Liver (tissue), 9 donors: ENCODE results near the gene RAB3A. TPM values are rescaled to one million over a fixed set of nuclear protein-coding genes. Genes with fewer than 3 reads are reported as not detected.
A peak's percentile ranks its signal among the peaks of the same experiment; 100 is the strongest.

Experiments
- DNase-seq: peaks from one replicate; pipeline ENCODE4 v3.0.0-alpha.2; 2017; ENCODE audit warnings: low spot score
- H3K27ac ChIP-seq, 2 donors: one replicate each; pipeline ENCODE4 v1.7.0; 2013; ENCODE audit warnings: inconsistent platforms in 2 of 2, low read length in 2 of 2, control low read depth in 1 of 2, low read depth in 1 of 2, mild to moderate bottlenecking in 1 of 2
- H3K27me3 ChIP-seq, 4 donors: one replicate each; pipeline versions ENCODE4 v1.6.1 to v1.7.0; 2013; ENCODE audit warnings: low read length in 3 of 4, inconsistent platforms in 1 of 4, mild to moderate bottlenecking in 1 of 4, moderate library complexity in 1 of 4; ENCODE audit not compliant: control insufficient read depth in 4 of 4, insufficient read depth in 4 of 4
- H3K36me3 ChIP-seq, 4 donors: one replicate each; pipeline versions ENCODE4 v1.6.1 to v1.7.0; 2013; ENCODE audit warnings: low read length in 3 of 4, mild to moderate bottlenecking in 3 of 4, low read depth in 1 of 4, moderate library complexity in 1 of 4; ENCODE audit not compliant: control insufficient read depth in 4 of 4, insufficient read depth in 3 of 4
- H3K4me1 ChIP-seq, 4 donors: one replicate each; pipeline versions ENCODE4 v1.6.1 to v1.7.0; 2013; ENCODE audit warnings: low read length in 3 of 4, mild to moderate bottlenecking in 3 of 4, moderate library complexity in 1 of 4; ENCODE audit not compliant: control insufficient read depth in 4 of 4, insufficient read depth in 4 of 4
- H3K4me3 ChIP-seq, 3 donors: one replicate each; pipeline versions ENCODE4 v1.6.1 to v1.7.0; 2013; ENCODE audit warnings: low read length in 3 of 3, control low read depth in 1 of 3, low read depth in 1 of 3, mild to moderate bottlenecking in 1 of 3
- H3K9ac ChIP-seq, 2 donors: one replicate each; pipeline ENCODE4 v1.7.0; 2013; ENCODE audit warnings: low read length in 2 of 2, mild to moderate bottlenecking in 2 of 2, moderate library complexity in 2 of 2, control low read depth in 1 of 2, low read depth in 1 of 2
- H3K9me3 ChIP-seq, 4 donors: one replicate each; pipeline versions ENCODE4 v1.6.1 to v1.7.0; 2013; ENCODE audit warnings: low read length in 3 of 4; ENCODE audit not compliant: control insufficient read depth in 4 of 4
- ATF3 ChIP-seq: IDR thresholded peaks from 2 replicates; pipeline ENCODE4 v1.6.1; 2016; ENCODE audit warnings: antibody characterized with exemption
- EGR1 ChIP-seq, 2 donors: IDR thresholded peaks; 2 replicates each; pipeline ENCODE4 v1.6.1; 2016 to 2018; ENCODE audit warnings: antibody characterized with exemption in 2 of 2, low read depth in 2 of 2
- FOXA1 ChIP-seq: IDR thresholded peaks from 2 replicates; pipeline ENCODE4 v1.6.1; 2016; ENCODE audit warnings: antibody characterized with exemption
- FOXA2 ChIP-seq: IDR thresholded peaks from 2 replicates; pipeline ENCODE4 v1.6.1; 2016; ENCODE audit warnings: antibody characterized with exemption
- GABPA ChIP-seq, 2 donors: IDR thresholded peaks in 1 of 2; conservative IDR thresholded peaks in 1 of 2; 2 replicates each; pipeline ENCODE4 v1.6.1; 2016; ENCODE audit warnings: antibody characterized with exemption in 2 of 2, mild to moderate bottlenecking in 1 of 2, moderate library complexity in 1 of 2
- HNF4A ChIP-seq, 2 donors: conservative IDR thresholded peaks; 2 replicates each; pipeline ENCODE4 v1.6.1; 2016; ENCODE audit warnings: antibody characterized with exemption in 2 of 2, mild to moderate bottlenecking in 2 of 2
- HNF4G ChIP-seq: IDR thresholded peaks from 2 replicates; pipeline ENCODE4 v1.6.1; 2016; ENCODE audit warnings: antibody characterized with exemption
- JUND ChIP-seq, 2 donors: IDR thresholded peaks; 2 replicates each; pipeline ENCODE4 v1.6.1; 2016; ENCODE audit warnings: antibody characterized with exemption in 2 of 2
- NR2F2 ChIP-seq: IDR thresholded peaks from 2 replicates; pipeline ENCODE4 v1.6.1; 2016; ENCODE audit warnings: antibody characterized with exemption
- RAD21 ChIP-seq, 2 donors: IDR thresholded peaks; 2 replicates each; pipeline ENCODE4 v1.6.1; 2016; ENCODE audit warnings: antibody characterized with exemption in 2 of 2, mild to moderate bottlenecking in 2 of 2
- RXRA ChIP-seq, 2 donors: IDR thresholded peaks; 2 replicates each; pipeline ENCODE4 v1.6.1; 2017 to 2018; ENCODE audit warnings: antibody characterized with exemption in 2 of 2, mild to moderate bottlenecking in 1 of 2
- SP1 ChIP-seq: IDR thresholded peaks from 2 replicates; pipeline ENCODE4 v1.6.1; 2018; ENCODE audit warnings: antibody characterized with exemption, mild to moderate bottlenecking
- TAF1 ChIP-seq: conservative IDR thresholded peaks from 2 replicates; pipeline ENCODE4 v1.6.1; 2016; ENCODE audit warnings: antibody characterized with exemption, mild to moderate bottlenecking
- YY1 ChIP-seq: IDR thresholded peaks from 2 replicates; pipeline ENCODE4 v1.6.1; 2016; ENCODE audit warnings: antibody characterized with exemption, mild to moderate bottlenecking
- ZBTB33 ChIP-seq: IDR thresholded peaks from 2 replicates; pipeline ENCODE4 v1.6.1; 2016; ENCODE audit warnings: antibody characterized with exemption
- WGBS: extraction: QIAGEN DNeasy Blood & Tissue Kit; methylation state at CpG from one replicate; pipeline ENCODE4 v1.1.7; 2013; 5-methylcytosine and 5-hydroxymethylcytosine counted together
- polyA plus RNA-seq, 2 donors: library from polyadenylated mRNA; stranded (reverse) in 1 of 2; unstranded in 1 of 2; fragments of 200-250 nt in 1 of 2; fragments of >200 nt in 1 of 2; fragmentation: Nextera tagmentation in 1 of 2; extraction: Ambion mirVana in 1 of 2; gene quantifications; one replicate each; pipeline versions ENCODE4 v1.2.1 to v1.2.3, GENCODE V29; 2013 to 2015
- total RNA-seq, 2 donors: library from RNA; depleted of rRNA; stranded (reverse); fragments of >200 nt; gene quantifications; one replicate each; pipeline ENCODE4 v1.2.3, GENCODE V29; 2014
- TF ChIP-seq, protein P1 (sequence below): IDR thresholded peaks from 2 replicates; pipeline ENCODE4 v1.6.1; 2016; ENCODE audit warnings: antibody characterized with exemption, mild to moderate bottlenecking
- TF ChIP-seq, protein P2 (sequence below): IDR thresholded peaks from 2 replicates; pipeline ENCODE4 v1.6.1; 2016; ENCODE audit warnings: antibody characterized with exemption
- TF ChIP-seq, protein P3 (sequence below): fragments of 150-350 bp; IDR thresholded peaks from 2 replicates; pipeline ENCODE4 v1.5.1; 2017; ENCODE audit warnings: improper control_type of control experiment, low read depth, low read length; ENCODE audit not compliant: missing input control
- donor health status: healthy.
- donor health status: healthy.
- donor health status: healthy.
- donor health status: healthy.
- donor health status: healthy.

Gene RAB3A
- total and polyA plus RNA-seq, 4 donors = 0.33 to 1.7 (median 0.79) TPM

DNA sequence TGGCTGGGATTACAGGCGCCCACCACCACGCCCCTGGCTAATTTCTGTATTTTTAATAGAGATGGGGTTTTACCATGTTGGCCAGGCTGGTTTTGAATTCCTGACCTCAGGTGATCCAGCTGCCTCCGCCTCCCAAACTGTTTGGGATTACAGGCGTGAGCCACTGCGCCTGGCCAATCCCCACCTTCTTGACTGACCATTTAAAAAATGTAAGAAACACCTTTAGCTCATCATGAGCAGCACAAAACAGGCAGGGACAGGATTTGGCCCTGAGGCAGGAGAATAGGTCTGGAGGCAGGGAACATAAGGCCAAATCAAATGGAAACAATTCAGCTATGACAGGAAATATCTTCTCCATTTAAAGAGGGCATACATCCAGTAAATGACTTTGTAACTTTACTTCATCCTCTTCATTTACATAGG lies 12.2 kb downstream of the RAB3A start:
- H3K36me3 ChIP-seq = peaks cover 0 to 5% (median 0%) of the 10 kb centered on the region in 4 donors
- no peak for DNase-seq
- no peaks in the 10 kb centered on the region for H3K27me3 ChIP-seq
- peak overlapping the region; percentile 93 to 96 for H3K27ac ChIP-seq
- no peak for TF ChIP-seq RAD21 (IDR thresholded peaks at IDR 0.05)
- peaks cover 7 to 19% (median 14%) of the 10 kb centered on the region in 4 donors for H3K4me1 ChIP-seq
- H3K4me3 ChIP-seq = peak overlapping the region in 1 of 3 donors; percentile 48
- WGBS = 70% methylated on average over 5 of the region's 5 CpGs
- no peaks in the 10 kb centered on the region for H3K9me3 ChIP-seq
- peak overlapping the region; percentile 87 to 89 for H3K9ac ChIP-seq

DNA sequence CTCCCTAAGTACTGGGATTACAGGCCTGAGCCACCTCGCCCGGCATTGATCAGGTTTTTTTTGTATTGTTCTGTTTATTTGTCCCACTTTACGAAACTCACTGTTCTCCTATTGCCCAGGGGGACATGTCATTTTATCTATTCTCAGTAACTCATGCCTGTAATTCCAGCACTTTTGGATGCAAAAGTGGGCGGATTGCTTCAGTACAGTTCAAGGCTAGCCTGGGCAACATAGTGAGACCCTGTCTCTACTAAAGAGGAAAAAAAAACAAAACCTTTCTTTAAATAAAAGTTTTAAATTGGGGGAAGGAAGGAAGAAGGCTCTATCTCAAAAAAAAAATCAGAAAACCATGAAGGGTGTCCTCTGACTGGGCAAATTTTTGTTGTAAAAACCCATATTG lies 13.6 kb downstream of the RAB3A start:
- H3K27me3 ChIP-seq = no peaks in the 10 kb centered on the region
- no peaks in the 10 kb centered on the region for H3K36me3 ChIP-seq
- no peak for DNase-seq
- H3K9ac ChIP-seq = no peak overlapping the region
- H3K4me1 ChIP-seq = peaks cover 7 to 19% (median 14%) of the 10 kb centered on the region in 4 donors
- H3K27ac ChIP-seq = no peak overlapping the region
- no peak for TF ChIP-seq TAF1
- TF ChIP-seq FOXA2 = no peak
- no peak for TF ChIP-seq HNF4A (conservative IDR thresholded peaks at IDR 0.05)
- TF ChIP-seq, protein P1, sequence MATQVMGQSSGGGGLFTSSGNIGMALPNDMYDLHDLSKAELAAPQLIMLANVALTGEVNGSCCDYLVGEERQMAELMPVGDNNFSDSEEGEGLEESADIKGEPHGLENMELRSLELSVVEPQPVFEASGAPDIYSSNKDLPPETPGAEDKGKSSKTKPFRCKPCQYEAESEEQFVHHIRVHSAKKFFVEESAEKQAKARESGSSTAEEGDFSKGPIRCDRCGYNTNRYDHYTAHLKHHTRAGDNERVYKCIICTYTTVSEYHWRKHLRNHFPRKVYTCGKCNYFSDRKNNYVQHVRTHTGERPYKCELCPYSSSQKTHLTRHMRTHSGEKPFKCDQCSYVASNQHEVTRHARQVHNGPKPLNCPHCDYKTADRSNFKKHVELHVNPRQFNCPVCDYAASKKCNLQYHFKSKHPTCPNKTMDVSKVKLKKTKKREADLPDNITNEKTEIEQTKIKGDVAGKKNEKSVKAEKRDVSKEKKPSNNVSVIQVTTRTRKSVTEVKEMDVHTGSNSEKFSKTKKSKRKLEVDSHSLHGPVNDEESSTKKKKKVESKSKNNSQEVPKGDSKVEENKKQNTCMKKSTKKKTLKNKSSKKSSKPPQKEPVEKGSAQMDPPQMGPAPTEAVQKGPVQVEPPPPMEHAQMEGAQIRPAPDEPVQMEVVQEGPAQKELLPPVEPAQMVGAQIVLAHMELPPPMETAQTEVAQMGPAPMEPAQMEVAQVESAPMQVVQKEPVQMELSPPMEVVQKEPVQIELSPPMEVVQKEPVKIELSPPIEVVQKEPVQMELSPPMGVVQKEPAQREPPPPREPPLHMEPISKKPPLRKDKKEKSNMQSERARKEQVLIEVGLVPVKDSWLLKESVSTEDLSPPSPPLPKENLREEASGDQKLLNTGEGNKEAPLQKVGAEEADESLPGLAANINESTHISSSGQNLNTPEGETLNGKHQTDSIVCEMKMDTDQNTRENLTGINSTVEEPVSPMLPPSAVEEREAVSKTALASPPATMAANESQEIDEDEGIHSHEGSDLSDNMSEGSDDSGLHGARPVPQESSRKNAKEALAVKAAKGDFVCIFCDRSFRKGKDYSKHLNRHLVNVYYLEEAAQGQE = no peak
- TF ChIP-seq RAD21 (IDR thresholded peaks at IDR 0.05) = no peak
- no peak for TF ChIP-seq YY1
- TF ChIP-seq, protein P2, sequence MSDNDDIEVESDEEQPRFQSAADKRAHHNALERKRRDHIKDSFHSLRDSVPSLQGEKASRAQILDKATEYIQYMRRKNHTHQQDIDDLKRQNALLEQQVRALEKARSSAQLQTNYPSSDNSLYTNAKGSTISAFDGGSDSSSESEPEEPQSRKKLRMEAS = no peak
- TF ChIP-seq, protein P3, sequence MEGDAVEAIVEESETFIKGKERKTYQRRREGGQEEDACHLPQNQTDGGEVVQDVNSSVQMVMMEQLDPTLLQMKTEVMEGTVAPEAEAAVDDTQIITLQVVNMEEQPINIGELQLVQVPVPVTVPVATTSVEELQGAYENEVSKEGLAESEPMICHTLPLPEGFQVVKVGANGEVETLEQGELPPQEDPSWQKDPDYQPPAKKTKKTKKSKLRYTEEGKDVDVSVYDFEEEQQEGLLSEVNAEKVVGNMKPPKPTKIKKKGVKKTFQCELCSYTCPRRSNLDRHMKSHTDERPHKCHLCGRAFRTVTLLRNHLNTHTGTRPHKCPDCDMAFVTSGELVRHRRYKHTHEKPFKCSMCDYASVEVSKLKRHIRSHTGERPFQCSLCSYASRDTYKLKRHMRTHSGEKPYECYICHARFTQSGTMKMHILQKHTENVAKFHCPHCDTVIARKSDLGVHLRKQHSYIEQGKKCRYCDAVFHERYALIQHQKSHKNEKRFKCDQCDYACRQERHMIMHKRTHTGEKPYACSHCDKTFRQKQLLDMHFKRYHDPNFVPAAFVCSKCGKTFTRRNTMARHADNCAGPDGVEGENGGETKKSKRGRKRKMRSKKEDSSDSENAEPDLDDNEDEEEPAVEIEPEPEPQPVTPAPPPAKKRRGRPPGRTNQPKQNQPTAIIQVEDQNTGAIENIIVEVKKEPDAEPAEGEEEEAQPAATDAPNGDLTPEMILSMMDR = no peak
- no peak for TF ChIP-seq GABPA (IDR thresholded peaks at IDR 0.05 in 1 of 2, conservative IDR thresholded peaks at IDR 0.05 in 1 of 2)
- no peak for TF ChIP-seq ZBTB33
- no peak for TF ChIP-seq HNF4G
- TF ChIP-seq EGR1 (IDR thresholded peaks at IDR 0.05; ENCODE audit: low read depth in 2 of 2) = no peak
- TF ChIP-seq FOXA1 = no peak
- no peak for TF ChIP-seq JUND (IDR thresholded peaks at IDR 0.05)
- no peak for TF ChIP-seq ATF3
- TF ChIP-seq RXRA (IDR thresholded peaks at IDR 0.05) = no peak
- TF ChIP-seq NR2F2 = no peak
- TF ChIP-seq SP1 = no peak
- no peak overlapping the region for H3K4me3 ChIP-seq
- 92% methylated on average over 4 of the region's 4 CpGs for WGBS
- no peaks in the 10 kb centered on the region for H3K9me3 ChIP-seq
